ENCODE results near the gene CIART. TPM values are rescaled to one million over a fixed set of nuclear protein-coding genes. Genes with fewer than 3 reads are reported as not detected.

The CIART gene
- total RNA-seq, 1 donor from 2014 or later = 3.9 TPM

GRCh38 chr1:150288382-150288781, 6.0 kb downstream of the CIART start:
- H3K36me3 Mint-ChIP-seq (ENCODE audit: low read depth) = peaks cover 6% of the 10 kb centered on the region
- peaks cover 6% of the 10 kb centered on the region for H3K4me1 Mint-ChIP-seq (ENCODE audit: low read depth)

GRCh38 chr1:150288822-150289221, 6.5 kb downstream of the CIART start:
- no peak for TF ChIP-seq CTCF (IDR thresholded peaks at IDR 0.05)
- Mint-ChIP-seq H3K9me3 (ENCODE audit: low read depth) (no peaks in the 10 kb centered on the region), H3K27ac (ENCODE audit: unreplicated experiment) (no peak overlapping the region), H3K27me3 (ENCODE audit: low read depth) (no peaks in the 10 kb centered on the region), H3K4me3 (ENCODE audit: unreplicated experiment) (no peak overlapping the region), H3K36me3 (ENCODE audit: low read depth) (peaks cover 6% of the 10 kb centered on the region), H3K4me1 (ENCODE audit: low read depth) (peaks cover 9% of the 10 kb centered on the region)
- no peak for DNase-seq (ENCODE audit: low spot score)

More at GRCh38 chr1:150288382-150288781, 6.0 kb downstream of the CIART start:
- DNase-seq (ENCODE audit: low spot score) = no peak
- no peaks in the 10 kb centered on the region for H3K27me3 Mint-ChIP-seq (ENCODE audit: low read depth)
- no peaks in the 10 kb centered on the region for H3K9me3 Mint-ChIP-seq (ENCODE audit: low read depth)
- TF ChIP-seq CTCF (IDR thresholded peaks at IDR 0.05) = no peak
- H3K4me3 Mint-ChIP-seq (ENCODE audit: unreplicated experiment) = no peak overlapping the region
- H3K27ac Mint-ChIP-seq (ENCODE audit: unreplicated experiment) = no peak overlapping the region

- H3K4me1 Mint-ChIP-seq (ENCODE audit: low read depth) = peaks cover 30% of the 10 kb centered on the region
- H3K27ac Mint-ChIP-seq (ENCODE audit: unreplicated experiment) = peak within 1 kb of the TSS; percentile 99
- H3K27me3 Mint-ChIP-seq (ENCODE audit: low read depth) = no peaks in the 10 kb centered on the region
- DNase-seq (ENCODE audit: low spot score) = peak; percentile 95
- no peaks in the 10 kb centered on the region for H3K9me3 Mint-ChIP-seq (ENCODE audit: low read depth)
- TF ChIP-seq CTCF (IDR thresholded peaks at IDR 0.05) = no peak
- peak within 1 kb of the TSS; percentile 93 for H3K4me3 Mint-ChIP-seq (ENCODE audit: unreplicated experiment)
- peaks cover 6% of the 10 kb centered on the region for H3K36me3 Mint-ChIP-seq (ENCODE audit: low read depth)
Measured at GRCh38 chr1:150293433-150294253, 11.3 kb downstream of the CIART start, which contains the start of gene MRPS21. MRPS21 (plus strand) TSS chr1:150293861; CDS start chr1:150294367, 506 bp downstream.

GRCh38 chr1:150295476-150295875, 13.1 kb downstream of the CIART start:
- TF ChIP-seq CTCF (IDR thresholded peaks at IDR 0.05) = no peak
- H3K27me3 Mint-ChIP-seq (ENCODE audit: low read depth) = no peaks in the 10 kb centered on the region
- H3K4me3 Mint-ChIP-seq (ENCODE audit: unreplicated experiment) = peak overlapping the region; percentile 41
- peak overlapping the region; percentile 65 for H3K27ac Mint-ChIP-seq (ENCODE audit: unreplicated experiment)
- DNase-seq (ENCODE audit: low spot score) = no peak
- no peaks in the 10 kb centered on the region for H3K9me3 Mint-ChIP-seq (ENCODE audit: low read depth)
- peaks cover 30% of the 10 kb centered on the region for H3K4me1 Mint-ChIP-seq (ENCODE audit: low read depth)
- H3K36me3 Mint-ChIP-seq (ENCODE audit: low read depth) = peaks cover 6% of the 10 kb centered on the region

GRCh38 chr1:150299716-150300115, 17.4 kb downstream of the CIART start:
- Mint-ChIP-seq H3K4me1 (ENCODE audit: low read depth) (peaks cover 15% of the 10 kb centered on the region), H3K27ac (ENCODE audit: unreplicated experiment) (no peak overlapping the region), H3K27me3 (ENCODE audit: low read depth) (no peaks in the 10 kb centered on the region), H3K36me3 (ENCODE audit: low read depth) (peaks cover 16% of the 10 kb centered on the region), H3K9me3 (ENCODE audit: low read depth) (no peaks in the 10 kb centered on the region), H3K4me3 (ENCODE audit: unreplicated experiment) (no peak overlapping the region)
- TF ChIP-seq CTCF (IDR thresholded peaks at IDR 0.05) = no peak
- no peak for DNase-seq (ENCODE audit: low spot score)
